Activated CD4-positive, alpha-beta T cell treated with anti-CD3 and anti-CD28 coated beads for 48 hours (primary cell): Measurements from ENCODE around the gene ZNF624.

ENCODE experiments used
- DNase-seq: peaks from one replicate; pipeline ENCODE4 v3.0.0-alpha.2; 2020

The ZNF624 gene

GRCh38 chr17:16593356-16594102, 60.1 kb downstream of the ZNF624 start:
- DNase-seq: no peak

- DNase-seq: peak; percentile 95
Observed at GRCh38 chr17:16589097-16589969, 64.3 kb downstream of the ZNF624 start.

GRCh38 chr17:16585796-16586195, 67.9 kb downstream of the ZNF624 start:
- DNase-seq: no peak

- DNase-seq: peak; percentile 96
Observed at GRCh38 chr17:16584273-16584995, 69.2 kb downstream of the ZNF624 start.

GRCh38 chr17:16583781-16584180, 69.9 kb downstream of the ZNF624 start:
- DNase-seq: no peak

GRCh38 chr17:16573466-16573865, 80.2 kb downstream of the ZNF624 start:
- DNase-seq: no peak
